Activated CD8-positive, alpha-beta T cell treated with anti-CD3 and anti-CD28 coated beads, Interleukin-2, amount 10 ng/mL, durations not matched to agents 7 days and 5 days (primary cell): ENCODE results near the gene RTCB. TPM values are rescaled to one million over a fixed set of nuclear protein-coding genes. Genes with fewer than 3 reads are reported as not detected.
"Not testable (repeated sequence)": the region's sequence is repeated elsewhere in the genome, so short reads cannot be mapped to it uniquely, and the experiment has no call there.

Experiments used
- ATAC-seq: fragments of 150-1000 bp; cut with Tn5 transposase; one replicate; pipeline ENCODE4 v1.10.0; 2021; ENCODE audit warnings: moderate library complexity
- CTCF ChIA-PET: fragments of 350-600 bp; sonication (Branson Sonifier 250); formaldehyde crosslinking; loops from one replicate; lab custom pipeline; 2021; ENCODE audit warnings: antibody characterized with exemption; lab: Charles Lee
- POLR2A ChIA-PET: fragments of 350-600 bp; sonication (Branson Sonifier 250); formaldehyde crosslinking; loops from one replicate; lab custom pipeline; 2021; ENCODE audit warnings: antibody characterized with exemption; lab: Charles Lee
- DNase-seq: peaks from one replicate; pipeline ENCODE4 v3.0.0-alpha.2; 2020
- H3K27ac Mint-ChIP-seq: one replicate; pipeline ENCODE4 v1.8.0; 2021; ENCODE audit warnings: mild to moderate bottlenecking, mixed read lengths
- H3K27me3 Mint-ChIP-seq: one replicate; pipeline ENCODE4 v1.8.0; 2021; ENCODE audit warnings: low read depth, mixed read lengths
- H3K36me3 Mint-ChIP-seq: one replicate; pipeline ENCODE4 v1.8.0; 2021; ENCODE audit warnings: low read depth, mixed read lengths
- H3K4me1 Mint-ChIP-seq: one replicate; pipeline ENCODE4 v1.8.0; 2021; ENCODE audit warnings: low read depth, mixed read lengths
- H3K4me3 Mint-ChIP-seq: one replicate; pipeline ENCODE4 v1.8.0; 2021; ENCODE audit warnings: mild to moderate bottlenecking, mixed read lengths
- H3K9me3 Mint-ChIP-seq: one replicate; pipeline ENCODE4 v1.8.0; 2022; ENCODE audit warnings: mixed read lengths; ENCODE audit not compliant: insufficient read depth
- total RNA-seq, 2 experiments: library from RNA; stranded (reverse); gene quantifications; one replicate each; pipeline ENCODE4 v1.2.3, GENCODE V29; 2021

RTCB gene
- total RNA-seq, 2 experiments from 2014 or later = 59.0 to 60.2 TPM

DNA sequence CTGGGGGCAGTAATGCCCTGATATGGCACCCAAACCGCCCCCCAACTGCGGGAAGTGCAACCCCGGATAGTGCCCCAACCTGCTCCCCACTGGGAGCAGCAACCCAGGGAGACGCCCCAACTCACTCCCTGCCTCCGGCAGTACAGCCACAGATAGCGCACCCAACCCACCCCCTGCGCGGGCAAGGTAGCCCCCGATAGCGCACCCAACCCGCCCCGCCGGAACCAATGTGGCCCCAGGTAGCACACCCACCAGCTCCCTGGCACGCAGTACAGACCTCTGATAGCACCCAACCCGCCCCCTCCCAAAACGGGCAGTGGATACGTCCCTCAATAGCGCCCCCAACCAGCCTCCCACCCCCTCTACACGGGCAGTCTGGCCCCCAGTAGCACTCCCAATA, 58.2 kb downstream of the RTCB start:
- Mint-ChIP-seq H3K27me3 (no peaks in the 10 kb centered on the region), H3K9me3 (no peaks in the 10 kb centered on the region), H3K27ac (no peak overlapping the region), H3K4me1 (no peaks in the 10 kb centered on the region), H3K4me3 (no peak overlapping the region), H3K36me3 (no peaks in the 10 kb centered on the region)
- CTCF ChIA-PET = no interaction called here
- POLR2A ChIA-PET = no interaction called here
- ATAC-seq = no peak
- DNase-seq = no peak

DNA sequence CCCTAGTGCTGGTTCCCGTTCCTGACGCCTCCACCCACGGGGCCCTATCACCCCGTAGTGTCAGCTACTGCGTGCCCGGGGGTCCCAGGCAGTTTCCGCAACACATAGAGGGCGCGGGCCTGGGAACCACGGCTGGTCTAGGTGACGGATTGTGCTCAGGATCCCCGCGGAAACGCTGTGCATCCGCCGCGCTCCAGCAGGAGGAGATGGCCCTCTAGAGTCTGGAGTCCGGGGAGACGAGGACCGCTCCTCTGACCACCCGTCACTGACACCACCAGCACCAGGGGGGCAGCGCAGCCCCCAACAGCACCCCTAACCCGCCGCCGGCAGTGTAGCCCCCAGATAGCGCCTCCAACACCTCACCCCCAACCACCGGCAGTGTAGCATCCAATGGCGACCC, 58.8 kb downstream of the RTCB start:
- no peaks in the 10 kb centered on the region for H3K4me1 Mint-ChIP-seq
- ChIA-PET POLR2A (no interaction called here), CTCF (no interaction called here)
- no peaks in the 10 kb centered on the region for H3K36me3 Mint-ChIP-seq
- no peak overlapping the region for H3K27ac Mint-ChIP-seq
- H3K27me3 Mint-ChIP-seq = no peaks in the 10 kb centered on the region
- ATAC-seq (no peak), DNase-seq (no peak)
- no peak overlapping the region for H3K4me3 Mint-ChIP-seq
- no peaks in the 10 kb centered on the region for H3K9me3 Mint-ChIP-seq

DNA sequence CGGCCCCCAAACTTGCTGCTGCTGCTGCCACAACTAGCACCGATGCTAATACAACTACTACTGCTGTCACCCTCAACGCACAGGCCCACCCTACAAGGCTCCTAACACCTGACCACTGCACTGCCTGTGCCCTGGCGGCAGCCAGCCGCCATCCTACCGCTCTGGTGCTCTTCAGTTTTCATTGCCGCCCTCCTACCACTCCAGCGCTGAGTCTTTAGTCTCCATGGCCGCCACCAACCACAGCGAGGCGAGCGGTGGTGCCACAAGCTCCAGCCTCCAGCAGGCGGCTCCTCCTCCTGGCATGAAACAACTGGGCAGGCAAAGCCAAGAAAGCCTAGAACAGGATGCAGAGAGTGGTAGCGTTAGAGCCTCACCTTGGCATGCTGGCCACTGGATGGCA, 59.4 kb downstream of the RTCB start:
- ChIA-PET POLR2A (no interaction called here), CTCF (no interaction called here)
- no peak for ATAC-seq
- H3K4me1 Mint-ChIP-seq = no peaks in the 10 kb centered on the region
- no peaks in the 10 kb centered on the region for H3K9me3 Mint-ChIP-seq
- DNase-seq = no peak
- H3K4me3 Mint-ChIP-seq = no peak overlapping the region
- H3K27me3 Mint-ChIP-seq = no peaks in the 10 kb centered on the region
- H3K27ac Mint-ChIP-seq = no peak overlapping the region
- no peaks in the 10 kb centered on the region for H3K36me3 Mint-ChIP-seq

DNA sequence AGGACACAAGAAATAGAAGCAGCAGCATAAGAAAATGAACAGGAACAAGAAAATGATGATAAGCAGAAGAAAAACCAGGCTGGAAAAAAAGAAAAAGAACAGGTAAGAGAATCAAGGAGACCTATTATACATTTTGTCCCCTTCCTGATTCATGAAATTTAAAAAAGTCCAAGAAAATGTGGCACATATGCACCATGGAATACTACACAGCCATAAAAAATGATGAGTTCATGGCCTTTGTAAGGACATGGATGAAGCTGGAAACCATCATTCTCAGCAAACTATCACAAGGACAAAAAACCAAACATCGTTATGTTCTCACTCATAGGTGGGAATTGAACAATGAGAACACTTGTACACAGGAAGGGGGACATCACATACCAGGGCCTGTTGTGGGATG, 60.2 kb downstream of the RTCB start:
- H3K27ac Mint-ChIP-seq, H3K36me3 Mint-ChIP-seq, CTCF ChIA-PET, H3K4me1 Mint-ChIP-seq, H3K9me3 Mint-ChIP-seq, H3K4me3 Mint-ChIP-seq, POLR2A ChIA-PET, ATAC-seq, H3K27me3 Mint-ChIP-seq, DNase-seq: not testable (repeated sequence)

DNA sequence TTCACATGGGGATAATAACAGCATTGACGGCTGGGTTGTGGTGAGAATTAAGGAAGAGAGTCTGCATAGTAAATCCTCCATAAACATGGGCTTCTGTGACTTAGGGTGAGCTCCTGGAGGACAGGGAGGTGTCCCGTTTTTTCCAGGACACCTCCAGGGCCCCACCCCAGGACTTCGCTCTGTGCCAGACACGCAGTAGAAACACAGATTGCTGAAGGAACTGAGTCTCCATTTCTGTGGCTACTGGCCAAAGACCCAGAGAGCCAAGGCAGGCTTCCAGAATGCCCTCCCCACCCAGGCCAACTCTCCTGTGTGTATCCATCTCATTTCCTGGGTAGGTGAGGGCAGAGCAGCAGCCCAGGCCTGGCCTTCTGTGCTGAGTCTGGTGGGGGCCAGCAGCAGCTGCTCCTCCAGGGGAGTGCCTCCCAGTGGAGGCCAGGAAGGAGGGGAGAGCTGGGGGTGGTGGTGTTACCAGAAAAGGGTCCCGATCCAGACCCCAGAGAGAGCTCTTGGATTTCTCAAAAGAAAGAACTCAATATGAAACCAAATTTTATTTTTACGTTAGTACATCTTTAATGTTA, 63.9 kb downstream of the RTCB start:
- no peaks in the 10 kb centered on the region for H3K9me3 Mint-ChIP-seq
- peaks cover 22% of the 10 kb centered on the region for H3K27me3 Mint-ChIP-seq
- peak; percentile 9 for DNase-seq
- ChIA-PET POLR2A (no interaction called here), CTCF (interaction anchor here (0.9 kb wide), 1 partner anchor 82 kb away, joined by 3 read pairs; no protein-coding TSS in a partner anchor)
- H3K4me3 Mint-ChIP-seq = no peak overlapping the region
- no peak overlapping the region for H3K27ac Mint-ChIP-seq
- no peaks in the 10 kb centered on the region for H3K4me1 Mint-ChIP-seq
- H3K36me3 Mint-ChIP-seq = no peaks in the 10 kb centered on the region
- ATAC-seq = no peak

DNA sequence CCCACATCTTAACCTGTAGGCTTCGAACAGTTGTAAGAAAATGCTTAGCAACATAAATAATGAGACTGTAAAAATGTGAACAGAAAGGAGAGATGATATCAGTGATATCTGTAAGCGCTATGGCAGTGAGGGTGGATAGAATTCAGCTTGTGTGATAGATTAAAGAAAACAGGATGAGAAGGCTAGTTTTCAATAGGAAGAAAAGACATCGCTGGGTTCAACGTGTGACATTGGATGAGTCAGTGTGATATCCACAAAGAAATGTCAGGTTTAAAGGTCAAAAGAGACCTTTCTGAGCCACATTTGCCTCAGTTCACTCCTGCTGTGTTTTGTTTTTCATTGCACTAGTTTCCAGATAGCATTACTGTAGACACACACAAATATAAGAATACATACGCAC, 68.1 kb downstream of the RTCB start:
- ChIA-PET CTCF (no interaction called here), POLR2A (no interaction called here)
- Mint-ChIP-seq H3K36me3 (no peaks in the 10 kb centered on the region), H3K4me1 (no peaks in the 10 kb centered on the region), H3K9me3 (no peaks in the 10 kb centered on the region), H3K27ac (no peak overlapping the region), H3K27me3 (peaks cover 36% of the 10 kb centered on the region), H3K4me3 (no peak overlapping the region)
- no peak for DNase-seq
- no peak for ATAC-seq

DNA sequence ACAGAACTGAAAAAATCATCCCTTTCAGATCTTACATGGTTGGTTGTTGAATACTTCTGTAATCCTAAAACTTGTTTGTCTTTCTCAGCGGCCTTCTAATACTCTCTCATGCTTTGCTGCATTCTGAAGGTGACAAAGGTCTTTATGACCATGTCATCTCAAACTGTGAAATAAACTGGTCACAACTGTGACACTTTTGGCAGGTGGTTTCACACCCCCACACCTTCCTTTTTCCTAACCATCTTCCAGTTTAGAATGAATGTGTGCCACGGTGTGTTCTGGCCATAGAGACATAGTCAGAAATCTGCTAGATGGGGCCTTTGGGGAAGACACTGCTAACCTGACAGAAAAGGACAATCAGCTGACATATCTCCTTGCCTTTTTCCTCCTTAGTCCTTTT, 69.1 kb downstream of the RTCB start:
- Mint-ChIP-seq H3K4me3 (no peak overlapping the region), H3K27me3 (peaks cover 37% of the 10 kb centered on the region), H3K4me1 (no peaks in the 10 kb centered on the region), H3K36me3 (no peaks in the 10 kb centered on the region), H3K27ac (no peak overlapping the region), H3K9me3 (no peaks in the 10 kb centered on the region)
- no peak for DNase-seq
- CTCF ChIA-PET = interaction anchor here (0.9 kb wide), 1 partner anchor 77 kb away, joined by 3 read pairs; no protein-coding TSS in a partner anchor
- ATAC-seq = no peak
- POLR2A ChIA-PET = no interaction called here

DNA sequence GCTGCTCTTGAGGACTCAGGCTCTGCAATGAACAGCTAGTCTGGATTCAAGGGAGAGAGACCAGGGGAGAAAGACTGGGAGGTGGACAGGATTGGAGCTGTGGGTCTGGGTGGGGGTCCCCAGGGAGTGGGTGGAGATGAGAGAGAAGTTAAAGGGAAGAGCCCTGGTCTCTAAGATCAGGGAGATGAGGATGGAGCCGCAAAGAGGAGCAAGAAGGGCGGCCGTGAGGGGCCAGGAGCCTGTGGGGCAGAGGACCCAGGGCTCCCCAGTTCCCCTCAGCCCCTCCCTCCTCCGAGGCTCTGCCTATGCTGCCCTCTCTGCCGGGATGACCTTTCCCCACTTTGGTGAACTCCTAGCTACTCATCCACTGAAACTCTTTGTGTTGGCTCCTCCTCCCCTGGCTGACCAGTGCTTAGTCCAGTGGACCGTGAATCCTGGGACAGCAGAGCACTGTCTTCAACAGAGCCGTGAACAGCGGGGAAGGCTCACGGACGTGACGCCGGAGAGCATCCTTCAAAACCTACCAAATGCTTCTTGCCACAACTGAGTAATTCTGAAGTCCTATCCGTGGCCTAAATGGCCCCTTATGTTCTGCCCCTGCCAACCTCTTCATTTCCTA, 70.8 kb downstream of the RTCB start:
- Mint-ChIP-seq H3K36me3 (no peaks in the 10 kb centered on the region), H3K9me3 (no peaks in the 10 kb centered on the region), H3K27ac (no peak overlapping the region), H3K4me1 (no peaks in the 10 kb centered on the region), H3K4me3 (no peak overlapping the region), H3K27me3 (peaks cover 39% of the 10 kb centered on the region)
- ATAC-seq (no peak), DNase-seq (no peak)
- ChIA-PET POLR2A (no interaction called here), CTCF (no interaction called here)

DNA sequence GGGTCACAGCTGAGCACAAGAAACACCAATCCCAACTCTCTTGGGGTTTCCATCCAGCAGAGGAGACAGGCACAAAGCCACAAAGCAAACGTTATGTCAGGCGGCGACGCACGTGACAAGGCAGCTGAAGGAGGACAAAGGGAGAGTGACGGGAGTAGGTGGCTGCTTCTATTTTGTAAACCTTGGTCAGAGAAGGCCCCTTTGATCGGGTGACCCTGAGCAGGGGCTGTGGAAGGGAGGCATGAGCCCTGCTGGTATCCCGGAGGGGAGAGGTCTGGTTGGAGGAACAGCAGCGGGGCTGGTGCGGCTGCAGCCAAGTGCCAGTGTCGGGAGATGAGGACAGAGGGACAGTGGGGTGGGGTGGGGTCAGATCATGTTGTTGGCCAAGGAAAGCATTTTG, 71.6 kb downstream of the RTCB start:
- CTCF ChIA-PET = no interaction called here
- POLR2A ChIA-PET = no interaction called here
- H3K9me3 Mint-ChIP-seq = no peaks in the 10 kb centered on the region
- no peak for ATAC-seq
- H3K27ac Mint-ChIP-seq = no peak overlapping the region
- no peaks in the 10 kb centered on the region for H3K4me1 Mint-ChIP-seq
- peaks cover 33% of the 10 kb centered on the region for H3K27me3 Mint-ChIP-seq
- no peak for DNase-seq
- H3K4me3 Mint-ChIP-seq = no peak overlapping the region
- no peaks in the 10 kb centered on the region for H3K36me3 Mint-ChIP-seq

DNA sequence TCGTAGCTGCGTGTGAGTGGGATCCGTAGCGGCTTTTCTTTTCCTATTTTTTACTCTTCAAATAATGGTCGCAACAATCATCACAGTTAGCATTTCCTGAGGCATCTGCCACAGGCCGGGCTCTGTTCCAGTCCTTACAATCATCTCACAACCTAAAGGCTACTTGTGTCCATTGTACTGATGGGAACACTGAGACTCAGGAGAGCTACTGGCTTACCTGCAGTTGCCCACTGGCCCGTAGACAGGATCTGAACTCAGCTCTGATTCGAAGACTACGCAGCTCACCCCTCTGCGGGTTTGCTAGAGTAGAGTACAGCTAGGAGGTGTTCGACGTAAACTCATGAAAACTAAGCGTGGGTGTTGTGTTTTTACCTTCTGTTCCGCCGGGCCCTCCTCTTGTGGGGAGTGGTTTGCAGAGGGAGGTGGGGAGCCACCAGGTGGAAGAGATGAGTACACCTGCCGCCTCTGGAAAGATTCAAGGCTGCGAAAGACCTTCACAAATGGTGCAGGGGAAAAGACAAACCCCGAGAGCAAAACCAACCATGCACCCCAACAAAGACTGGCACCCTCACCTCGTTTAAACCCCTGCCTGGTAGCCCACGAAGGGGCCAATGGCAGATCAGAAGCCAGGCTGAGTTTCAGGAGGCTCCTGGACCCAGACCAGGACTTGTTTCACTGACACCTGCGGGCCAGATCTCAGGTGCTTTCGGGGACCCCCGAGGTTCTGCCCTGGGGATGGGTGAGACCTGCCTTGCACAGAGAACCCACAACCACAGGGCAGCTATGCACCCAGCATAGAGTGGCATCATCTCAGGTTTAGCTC, 72.6 kb downstream of the RTCB start:
- Mint-ChIP-seq H3K36me3 (no peaks in the 10 kb centered on the region), H3K27ac (no peak overlapping the region), H3K27me3 (peaks cover 30% of the 10 kb centered on the region), H3K9me3 (no peaks in the 10 kb centered on the region), H3K4me3 (no peak overlapping the region), H3K4me1 (no peaks in the 10 kb centered on the region)
- ATAC-seq (no peak), DNase-seq (no peak)
- CTCF ChIA-PET = no interaction called here
- POLR2A ChIA-PET = no interaction called here

DNA sequence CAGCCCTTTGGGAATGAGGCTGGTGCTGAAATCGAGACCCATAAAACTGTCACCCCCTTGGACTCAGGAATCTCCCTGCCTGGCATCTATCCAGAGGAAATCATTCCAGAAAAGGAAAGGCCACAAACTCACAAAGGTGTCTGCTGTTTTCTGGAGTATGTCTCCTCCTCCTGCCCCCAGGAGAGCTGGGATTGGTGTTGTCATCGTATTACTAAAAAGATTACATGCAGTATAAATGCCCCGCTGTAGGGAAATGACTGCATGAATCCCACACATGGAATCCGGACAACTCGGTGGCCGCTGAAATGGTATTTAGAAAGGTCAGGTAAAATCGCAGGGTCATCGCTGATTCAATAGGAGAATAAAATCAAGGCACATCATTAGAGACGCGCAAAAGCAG, 73.3 kb downstream of the RTCB start:
- no peak overlapping the region for H3K27ac Mint-ChIP-seq

More for the DNA sequence above, 73.3 kb downstream of the RTCB start:
- DNase-seq (no peak), ATAC-seq (no peak)
- Mint-ChIP-seq H3K9me3 (no peaks in the 10 kb centered on the region), H3K36me3 (no peaks in the 10 kb centered on the region), H3K4me3 (no peak overlapping the region), H3K4me1 (no peaks in the 10 kb centered on the region), H3K27me3 (peaks cover 27% of the 10 kb centered on the region)
- CTCF ChIA-PET = no interaction called here
- POLR2A ChIA-PET = no interaction called here
